Brain microvascular endothelial cell (primary cell): Measurements from ENCODE around the gene C2orf68.
"Not testable (repeated sequence)": the region's sequence is repeated elsewhere in the genome, so short reads cannot be mapped to it uniquely, and the experiment has no call there.

Experiments
- DNase-seq: peaks from one replicate; pipeline ENCODE4 v3.0.0-alpha.2; 2020
- H3K27ac ChIP-seq: fragments of 250-450 bp; sonication (Bioruptor Pico); 2 replicates; pipeline ENCODE4 v1.5.1; 2020; ENCODE audit warnings: mild to moderate bottlenecking, moderate library complexity
- H3K27me3 ChIP-seq: fragments of 250-450 bp; sonication (Bioruptor Pico); replicated peaks from 2 replicates; pipeline ENCODE4 v1.5.1; 2020; ENCODE audit warnings: mild to moderate bottlenecking
- H3K36me3 ChIP-seq: fragments of 250-450 bp; sonication (Bioruptor Pico); replicated peaks from 2 replicates; pipeline ENCODE4 v1.5.1; 2020; ENCODE audit warnings: mild to moderate bottlenecking
- H3K4me3 ChIP-seq: 2 replicates; pipeline ENCODE4 v1.5.1; 2011; ENCODE audit warnings: low read depth, mild to moderate bottlenecking, control low read depth, low read length, moderate library complexity
- CTCF ChIP-seq: IDR thresholded peaks from 2 replicates; pipeline ENCODE4 v1.5.1; 2011; ENCODE audit warnings: low read depth, mild to moderate bottlenecking, moderate library complexity, low read length, control low read depth, inconsistent platforms; ENCODE audit errors: missing control alignments
- in situ Hi-C: cut with HindIII; loops from 2 replicates; pipeline ENCODE4 v1.10.0; 2017; ENCODE audit warnings: low sequenced_read_pairs, low pct_ligation_motif_present

C2orf68 gene

GRCh38 chr2:85594715-85595300, 17.1 kb downstream of the C2orf68 start:
- in situ Hi-C loops = no loop called here
- no peak for TF ChIP-seq CTCF
- Histone ChIP-seq H3K27ac (peak overlapping the region; percentile 78), H3K36me3 (peaks cover 15% of the 10 kb centered on the region), H3K27me3 (no peaks in the 10 kb centered on the region), H3K4me3 (peak overlapping the region; percentile 98)
- no peak for DNase-seq

GRCh38 chr2:85593023-85593422, 18.8 kb downstream of the C2orf68 start:
- in situ Hi-C loops = no loop called here
- no peaks in the 10 kb centered on the region for H3K27me3 ChIP-seq
- no peak overlapping the region for H3K4me3 ChIP-seq
- DNase-seq = no peak
- H3K27ac ChIP-seq = no peak overlapping the region
- peaks cover 15% of the 10 kb centered on the region for H3K36me3 ChIP-seq
- no peak for TF ChIP-seq CTCF

DNA sequence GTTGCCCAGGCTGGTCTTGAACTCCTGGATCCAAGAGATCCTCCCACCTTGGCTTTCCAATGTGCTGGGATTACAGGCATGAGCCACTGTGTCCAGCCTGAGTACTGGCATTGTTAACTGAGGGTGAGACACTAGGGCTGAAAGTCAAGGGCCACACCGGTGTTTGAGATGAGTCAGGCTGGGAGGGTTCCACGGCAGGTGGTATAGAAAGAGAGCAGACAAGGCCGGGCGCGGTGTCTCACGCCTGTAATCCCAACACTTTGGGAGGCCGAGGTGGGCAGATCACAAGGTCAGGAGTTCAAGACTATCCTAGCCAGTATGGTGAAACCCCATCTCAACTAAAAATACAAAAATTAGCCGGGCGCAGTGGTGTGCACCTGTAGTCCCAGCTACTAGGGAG, 19.6 kb downstream of the C2orf68 start:
- H3K36me3 ChIP-seq, H3K27ac ChIP-seq, in situ Hi-C loops, DNase-seq, H3K4me3 ChIP-seq, H3K27me3 ChIP-seq: not testable (repeated sequence)

DNA sequence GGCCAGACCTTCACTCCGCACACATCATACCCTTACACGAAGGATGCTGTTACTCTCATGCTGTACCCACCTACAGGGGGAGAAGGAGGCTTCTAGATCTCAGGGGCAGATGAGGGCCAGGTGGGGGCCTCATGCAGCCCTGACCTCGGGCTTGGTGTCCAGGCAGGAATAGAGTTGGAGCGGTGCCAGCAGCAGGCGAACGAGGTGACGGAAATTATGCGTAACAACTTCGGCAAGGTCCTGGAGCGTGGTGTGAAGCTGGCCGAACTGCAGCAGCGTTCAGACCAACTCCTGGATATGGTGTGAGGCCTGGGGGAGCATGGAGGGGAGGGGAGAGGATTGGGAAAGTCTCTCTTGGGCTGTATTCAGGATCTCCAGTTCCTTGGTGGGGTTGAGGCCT, 20.3 kb downstream of the C2orf68 start:
- in situ Hi-C loops = no loop called here
- Histone ChIP-seq H3K36me3 (peaks cover 2% of the 10 kb centered on the region), H3K4me3 (no peak overlapping the region), H3K27ac (no peak overlapping the region), H3K27me3 (no peaks in the 10 kb centered on the region)
- TF ChIP-seq CTCF = no peak
- DNase-seq = no peak

DNA sequence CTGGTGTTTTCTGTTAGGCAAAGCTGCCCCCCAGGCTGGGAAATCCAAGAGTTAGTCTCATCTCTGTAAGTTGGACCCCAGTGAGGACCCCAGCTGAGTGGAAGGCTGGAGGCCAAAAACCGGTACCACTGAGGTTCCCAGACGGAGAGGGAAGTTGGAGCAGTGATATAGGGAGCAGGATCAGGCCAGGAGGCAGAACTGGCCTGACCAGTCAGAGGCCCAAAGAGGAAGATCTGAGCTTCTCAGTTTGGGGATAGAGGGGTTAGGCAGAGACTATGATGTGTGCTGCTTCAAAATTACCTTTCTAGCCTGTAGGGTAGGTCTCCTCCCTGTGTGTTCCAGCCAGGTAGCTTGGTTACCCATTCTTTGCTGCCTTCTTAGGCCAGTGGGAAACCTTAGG, 20.9 kb downstream of the C2orf68 start:
- in situ Hi-C loops = no loop called here
- Histone ChIP-seq H3K4me3 (no peak overlapping the region), H3K36me3 (no peaks in the 10 kb centered on the region), H3K27me3 (no peaks in the 10 kb centered on the region), H3K27ac (peak overlapping the region; percentile 58)
- DNase-seq = no peak
- TF ChIP-seq CTCF = no peak

GRCh38 chr2:85589982-85590791, 21.7 kb downstream of the C2orf68 start:
- Histone ChIP-seq H3K27ac (peak overlapping the region; percentile 58), H3K4me3 (no peak overlapping the region), H3K27me3 (no peaks in the 10 kb centered on the region), H3K36me3 (no peaks in the 10 kb centered on the region)
- no peak for TF ChIP-seq CTCF
- DNase-seq = peak; percentile 71
- in situ Hi-C loops = no loop called here
